ENCODE results near the gene CDRT4.

- TF ChIP-seq CTCF (IDR thresholded peaks at IDR 0.05) (no peak), POLR2A (IDR thresholded peaks at IDR 0.05) (no peak)
Observed at GRCh38 chr17:15490634-15491261, 23.3 kb upstream of the CDRT4 start.

All from thyroid gland (tissue), 4 donors.